GM19397 (cell line): ENCODE measurements around the gene TBX20.
"Not testable (repeated sequence)": the region's sequence is repeated elsewhere in the genome, so short reads cannot be mapped to it uniquely, and the experiment has no call there.

Source experiments
- ATAC-seq: cut with Tn5 transposase; IDR thresholded peaks from one replicate; pipeline ENCODE4 v1.9.1; 2021; ENCODE audit warnings: mild to moderate bottlenecking, moderate library complexity; ENCODE audit not compliant: unreplicated experiment

Gene TBX20

DNA sequence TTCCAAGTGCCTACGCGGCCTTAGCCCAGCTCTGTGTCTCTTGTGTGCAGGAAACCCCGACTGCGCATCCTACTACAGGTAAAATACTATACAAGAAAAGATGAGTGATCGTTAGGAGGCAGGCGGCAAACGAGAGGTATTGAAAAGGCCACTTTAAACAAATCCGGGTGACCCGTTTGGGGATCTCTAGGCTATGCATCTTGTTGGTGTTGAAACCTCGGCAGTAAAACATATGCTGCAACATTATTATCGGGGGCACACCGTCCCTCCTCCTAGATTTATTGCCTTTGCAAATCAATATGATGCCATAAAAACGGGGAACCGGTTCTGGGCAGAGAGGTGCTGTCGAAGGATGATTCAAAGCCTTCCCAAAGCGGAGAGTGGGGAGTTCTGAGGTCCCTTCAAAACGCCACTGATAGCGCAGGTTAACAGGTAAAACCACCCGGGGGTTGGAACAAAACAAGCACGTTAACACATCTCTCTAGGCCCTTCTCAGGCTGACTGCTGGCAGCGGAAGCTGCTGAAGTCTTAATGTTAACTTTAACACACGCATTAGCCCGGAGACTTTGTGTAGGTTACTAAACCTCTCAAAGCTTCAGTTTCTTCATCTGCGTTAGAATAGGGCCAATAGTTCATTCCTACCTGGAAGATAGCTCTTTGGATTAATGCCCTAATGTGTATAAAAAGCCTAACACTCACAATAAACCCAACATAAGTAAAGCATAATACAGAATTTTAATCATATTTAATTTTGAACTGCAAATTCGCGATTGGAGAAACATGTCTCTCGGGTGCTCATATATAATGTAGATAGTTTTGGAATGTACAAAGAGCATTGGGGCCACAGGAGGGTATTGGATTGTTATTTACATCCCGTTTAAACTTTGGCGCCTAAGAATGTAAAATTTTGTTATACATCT, 2.6 kb upstream of the TBX20 start:
- no peak for ATAC-seq

DNA sequence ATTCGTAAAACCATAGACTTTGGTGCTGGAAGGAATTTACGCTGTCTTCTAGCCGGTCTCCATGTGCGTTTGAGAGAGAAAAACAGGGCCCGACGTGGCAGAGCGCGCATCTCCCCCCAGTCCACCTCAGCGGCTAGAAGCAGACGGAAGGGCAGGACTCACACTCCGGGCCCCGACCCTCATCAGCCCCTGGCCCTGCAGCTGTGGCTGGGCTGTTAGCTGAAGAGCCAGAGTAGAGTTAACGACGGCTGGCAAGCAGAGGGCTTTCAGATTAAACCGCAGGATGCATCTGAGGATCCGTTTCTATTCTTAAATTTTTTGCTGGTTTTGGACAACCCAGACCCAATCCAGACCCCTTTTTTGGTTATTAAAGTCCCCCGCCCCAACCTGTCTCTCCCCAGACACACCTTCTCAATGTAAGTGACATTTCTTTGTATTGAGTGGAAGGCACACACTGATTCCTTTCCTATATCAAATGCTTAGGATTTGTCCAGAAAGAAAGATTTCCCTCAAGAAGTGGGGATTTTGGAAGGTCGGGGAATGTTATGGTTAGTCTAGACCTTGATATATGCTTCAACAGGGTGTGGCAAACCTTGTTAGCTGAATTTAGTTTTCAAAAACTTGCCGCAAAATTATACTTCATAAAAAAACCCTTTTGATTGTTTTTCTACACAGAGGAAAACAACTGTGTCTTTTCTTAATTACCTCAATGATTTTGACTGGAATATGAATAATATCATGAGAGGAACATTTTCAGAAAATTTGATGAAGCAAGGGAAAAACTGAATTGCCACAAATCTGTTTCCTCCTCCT, 1.7 kb upstream of the TBX20 start:
- no peak for ATAC-seq

DNA sequence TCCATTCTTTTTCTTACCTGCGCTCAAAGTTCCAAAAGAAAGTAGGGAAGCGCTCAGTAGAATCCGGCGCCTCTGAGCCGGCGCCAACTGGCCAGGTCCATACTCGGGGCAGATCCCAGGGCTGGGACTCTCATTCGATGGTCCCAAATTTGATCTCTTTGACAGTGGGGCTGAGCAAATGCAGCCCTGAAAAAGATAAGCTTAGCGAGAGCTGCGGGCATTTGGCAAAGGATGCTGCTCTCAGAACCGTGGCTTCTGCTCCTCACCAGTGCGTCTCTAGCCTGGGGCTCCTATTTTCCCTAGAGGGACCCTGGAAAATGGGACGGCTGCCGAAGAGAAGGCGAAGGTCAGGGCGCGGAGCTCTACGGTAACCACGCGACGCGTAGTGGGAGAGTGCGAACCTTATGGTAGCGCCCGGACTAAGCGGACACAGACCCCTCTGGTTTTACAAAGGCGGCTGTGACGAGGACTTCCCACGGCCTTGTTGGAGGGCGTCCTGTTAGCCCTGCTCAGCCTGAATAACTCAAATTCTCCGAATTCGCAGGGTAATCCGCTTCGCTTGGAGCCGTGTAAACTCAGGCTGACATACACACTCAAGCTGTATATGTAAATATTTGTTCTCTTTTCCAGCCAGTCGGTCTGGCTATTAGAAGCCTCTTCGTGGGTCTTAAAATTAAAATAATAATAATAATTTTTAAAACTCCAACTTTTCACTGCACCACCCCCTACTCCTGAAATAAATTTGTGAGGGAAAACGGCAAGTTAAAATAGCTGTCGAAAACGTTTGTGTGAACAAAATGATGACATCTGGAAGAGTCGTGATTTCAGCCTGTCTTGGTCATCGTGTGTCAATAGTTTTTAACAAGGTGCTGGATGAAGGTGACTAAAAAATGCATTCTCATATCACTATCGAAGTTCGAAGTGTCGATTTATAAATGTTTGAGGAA, 869 bp upstream of the TBX20 start:
- ATAC-seq, result no peak

DNA sequence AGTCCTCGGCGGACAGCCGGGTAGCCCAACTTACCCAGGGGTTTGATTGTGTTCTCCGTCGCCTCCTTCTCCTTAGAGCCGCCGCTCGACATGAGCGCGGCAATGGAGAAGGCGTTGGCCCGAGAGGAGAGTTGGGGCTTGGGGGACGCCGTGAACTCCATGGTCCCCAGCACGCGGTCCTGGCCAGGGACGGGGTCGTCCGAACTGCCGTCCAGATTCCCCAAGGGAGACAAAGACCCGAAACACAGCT, 515 bp downstream of the TBX20 start:
- no peak for ATAC-seq

GRCh38 chr7:35252612-35253459, 1.1 kb downstream of the TBX20 start:
- ATAC-seq, result no peak

GRCh38 chr7:35251606-35252310, 2.1 kb downstream of the TBX20 start:
- no peak for ATAC-seq

GRCh38 chr7:35250941-35251340, 3.0 kb downstream of the TBX20 start:
- no peak for ATAC-seq

DNA sequence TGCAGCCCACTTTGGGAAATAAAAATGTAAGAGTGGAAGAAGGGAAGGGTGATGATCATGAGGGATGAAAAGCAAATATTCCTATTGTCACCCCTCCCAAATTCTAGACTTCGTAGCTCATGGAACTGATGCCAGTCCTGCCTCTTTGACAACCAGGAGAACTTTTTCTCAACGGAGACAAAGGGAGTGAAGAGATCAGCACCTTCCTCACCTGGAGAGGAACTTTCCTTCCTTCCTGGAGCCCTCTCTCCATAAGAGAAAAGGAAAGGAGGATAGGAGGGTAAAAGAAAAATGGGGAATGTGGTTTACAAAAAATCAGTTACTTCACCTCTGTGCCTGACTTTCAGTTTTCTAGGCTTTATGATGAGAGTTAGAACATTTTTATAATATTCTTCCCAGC, 3.4 kb downstream of the TBX20 start:
- no peak for ATAC-seq

DNA sequence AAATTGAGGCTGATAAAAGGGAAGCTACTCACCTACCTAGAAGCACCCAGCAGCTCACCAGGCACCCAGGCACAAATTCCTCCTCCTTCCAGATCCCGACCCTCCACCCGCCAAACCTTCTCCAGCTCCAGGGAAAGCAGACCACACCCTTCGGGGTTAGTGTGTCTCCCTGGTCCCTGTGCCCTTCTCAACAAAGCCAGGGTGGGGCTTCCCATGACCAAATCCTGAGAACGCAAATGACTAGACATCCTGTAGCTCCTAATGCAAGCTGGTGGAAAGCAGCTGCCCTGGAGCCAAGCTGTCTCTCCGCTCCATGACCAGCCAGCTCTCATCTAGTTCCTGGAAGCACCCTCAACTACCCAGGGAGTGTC, 4.4 kb downstream of the TBX20 start:
- no peak for ATAC-seq

DNA sequence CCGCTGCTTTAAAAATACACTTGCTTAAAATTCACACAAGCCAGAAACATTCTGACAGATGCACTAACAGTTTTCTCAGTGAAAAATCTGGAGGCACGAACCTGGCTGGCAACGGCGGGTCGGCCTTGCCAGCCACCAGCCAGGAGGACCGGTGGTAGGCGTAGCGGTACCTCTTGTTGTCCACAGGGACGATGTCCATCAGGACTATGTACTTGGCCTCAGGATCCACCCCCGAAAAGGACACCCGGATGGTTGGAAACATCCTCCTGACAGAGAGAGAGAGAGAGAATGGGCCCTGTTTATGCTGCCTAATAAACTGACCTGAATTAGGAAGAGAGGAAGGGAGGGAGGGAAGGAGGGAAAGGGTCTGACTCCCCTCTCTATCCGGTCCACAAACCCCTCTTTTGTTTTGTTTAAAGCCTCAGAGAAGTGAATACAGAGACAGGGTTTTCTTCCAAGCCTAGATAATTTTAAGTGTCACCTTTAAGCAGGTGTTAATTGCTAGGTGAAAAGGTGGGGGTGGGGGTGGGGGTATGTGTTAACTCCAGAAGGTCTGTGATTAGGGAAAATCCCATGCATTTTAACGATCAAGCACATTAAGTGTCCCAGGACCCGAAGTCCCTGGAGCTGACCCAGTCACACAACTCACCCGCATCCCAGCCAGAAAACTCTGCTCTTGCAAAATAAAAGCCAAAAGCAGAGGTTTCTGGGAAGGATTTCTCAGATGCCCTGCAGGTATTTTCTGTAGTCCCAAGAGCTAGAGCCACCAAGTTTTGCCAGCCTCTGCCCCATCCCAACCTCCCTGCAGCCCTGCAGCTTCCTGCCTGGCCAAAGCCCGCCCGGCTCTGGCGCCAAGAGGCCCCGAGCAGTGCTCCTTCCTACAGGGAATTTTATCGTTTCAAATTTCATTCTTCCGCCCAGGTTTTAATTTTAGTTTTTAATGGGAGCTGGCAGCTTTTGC, 5.0 kb downstream of the TBX20 start:
- ATAC-seq, result no peak

DNA sequence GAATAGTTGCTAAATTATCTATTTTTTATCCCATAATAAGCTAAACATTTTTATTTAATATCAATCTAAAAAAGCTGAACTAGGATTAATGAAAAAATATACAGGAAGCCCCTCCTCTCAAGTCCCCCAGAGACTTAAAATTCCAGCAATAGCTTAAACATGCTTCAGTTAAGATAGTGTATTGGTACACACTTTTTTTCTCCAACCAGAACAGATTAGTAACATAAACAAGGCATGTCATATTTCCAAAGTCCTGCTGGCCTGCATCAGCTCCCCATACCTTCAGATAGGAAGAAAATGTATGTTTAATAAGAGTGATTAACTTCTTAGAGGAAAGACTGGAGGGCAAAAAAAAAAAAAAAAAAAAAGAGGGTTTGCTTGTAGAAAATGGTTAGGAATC, 7.1 kb downstream of the TBX20 start:
- ATAC-seq, result no peak

DNA sequence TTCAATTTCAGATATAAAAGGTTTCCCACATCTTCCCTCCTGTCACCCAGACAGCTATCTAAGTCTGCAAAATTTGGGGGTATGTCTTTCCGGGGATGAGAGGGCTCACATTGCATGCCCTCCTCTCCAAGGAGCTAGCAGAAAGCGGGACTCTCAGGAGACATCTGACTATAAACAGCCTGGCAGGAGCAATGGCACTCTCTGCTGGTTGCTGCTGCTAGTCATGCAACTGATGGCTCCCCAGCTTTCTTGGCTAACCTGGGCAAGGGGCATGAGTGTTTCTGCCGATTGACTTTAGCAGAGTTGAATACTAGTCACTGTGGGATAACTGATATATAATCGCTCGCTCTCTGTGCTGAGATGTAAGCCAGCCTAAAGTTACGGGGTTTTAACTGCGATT, 12.0 kb downstream of the TBX20 start:
- no peak for ATAC-seq

GRCh38 chr7:35241436-35241835, 12.5 kb downstream of the TBX20 start:
- ATAC-seq, result no peak

GRCh38 chr7:35241008-35241407, 12.9 kb downstream of the TBX20 start:
- ATAC-seq, result not testable (repeated sequence)

DNA sequence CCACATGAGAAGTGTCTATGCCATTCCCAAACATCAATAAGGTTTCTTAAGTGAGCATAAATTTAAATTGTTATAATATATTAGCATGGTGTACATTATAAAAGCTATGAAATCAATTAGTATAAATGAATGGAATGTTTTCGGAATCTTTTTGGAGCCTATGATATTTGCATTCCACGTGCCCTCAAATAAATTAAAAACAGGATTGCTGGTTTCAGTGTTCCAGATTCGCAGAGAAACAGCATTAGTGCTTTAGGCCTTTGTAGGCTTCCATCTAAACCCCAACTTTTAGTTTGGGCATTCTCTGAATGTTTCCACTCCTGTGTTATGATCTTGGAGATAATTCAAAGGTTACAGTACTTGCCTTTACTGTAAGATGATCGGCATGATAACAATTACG, 15.4 kb downstream of the TBX20 start:
- not testable (repeated sequence) for ATAC-seq

DNA sequence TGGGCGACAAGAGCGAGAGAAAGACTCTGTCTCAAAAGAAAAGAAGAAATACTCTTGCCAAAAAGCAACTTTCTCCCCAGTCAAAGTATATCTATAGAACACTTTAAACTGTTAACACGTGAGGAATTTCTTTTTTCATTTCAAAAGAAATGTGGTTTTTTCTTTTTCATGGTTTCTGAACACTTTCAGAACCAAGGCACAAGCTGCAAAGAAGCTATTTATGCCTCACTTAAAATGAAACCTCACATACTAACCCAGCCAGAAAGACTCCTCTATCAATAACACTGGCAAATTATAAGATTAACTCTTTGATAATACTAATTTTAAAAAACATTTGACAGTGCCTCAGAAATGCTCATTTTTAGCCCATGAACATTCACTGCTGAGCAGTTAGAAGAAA, 20.9 kb downstream of the TBX20 start:
- ATAC-seq, result no peak

GRCh38 chr7:35231221-35231620, 22.7 kb downstream of the TBX20 start:
- ATAC-seq, result not testable (repeated sequence)

DNA sequence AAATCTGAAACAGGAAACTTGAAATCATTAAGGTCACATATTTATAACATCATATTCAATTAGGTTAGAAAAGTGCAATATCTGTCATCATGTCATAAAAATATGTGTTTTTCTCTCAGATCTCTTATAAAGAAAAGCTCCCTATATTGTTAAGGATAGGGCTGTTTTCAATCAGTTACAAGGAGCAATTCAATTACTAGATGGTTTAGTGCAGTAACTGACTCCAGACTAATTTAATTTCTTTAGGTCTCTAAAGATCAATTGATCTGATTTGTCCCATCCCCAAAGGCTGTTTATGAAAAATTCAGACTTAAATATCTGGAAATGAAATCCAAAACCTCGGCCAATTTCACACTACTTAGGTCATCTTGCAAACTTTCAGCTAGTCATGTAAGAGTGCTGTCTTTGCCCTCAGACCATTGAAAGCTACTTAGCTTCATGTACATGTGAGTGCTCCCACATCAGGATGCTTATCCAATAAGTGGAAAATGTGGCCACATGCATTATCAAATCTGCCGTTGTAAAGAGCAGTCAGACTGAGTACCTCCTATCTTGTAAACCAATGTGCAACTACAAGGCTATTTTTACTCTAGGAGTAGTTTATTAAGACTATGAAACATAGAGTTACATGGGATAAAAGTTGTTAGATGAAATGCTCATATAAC, 24.7 kb downstream of the TBX20 start:
- not testable (repeated sequence) for ATAC-seq
